NCI-H1105 (cell line): ENCODE data around the gene ZNF254.
"Not testable (repeated sequence)": the region's sequence is repeated elsewhere in the genome, so short reads cannot be mapped to it uniquely, and the experiment has no call there.

Experiments used
- DNase-seq: peaks from one replicate; lab custom pipeline; 2025; lab: John Stamatoyannopoulos, UW

The ZNF254 gene

GRCh38 chr19:24086974-24087595, at the start of gene ZNF254:
Gene ZNF254, plus strand, starts transcription at chr19:24087187. Its CDS starts 121 bp downstream, at chr19:24087308.
- DNase-seq = peak; percentile 85

GRCh38 chr19:24040621-24041020, 46.4 kb upstream of the ZNF254 start:
- no peak for DNase-seq

GRCh38 chr19:24041326-24041725, 45.7 kb upstream of the ZNF254 start:
- DNase-seq = not testable (repeated sequence)

GRCh38 chr19:24046550-24046949, 40.4 kb upstream of the ZNF254 start:
- no peak for DNase-seq

GRCh38 chr19:24048261-24048660, 38.7 kb upstream of the ZNF254 start:
- DNase-seq = no peak

GRCh38 chr19:24049537-24049936, 37.5 kb upstream of the ZNF254 start:
- DNase-seq = no peak

GRCh38 chr19:24051516-24051915, 35.5 kb upstream of the ZNF254 start:
- no peak for DNase-seq

- no peak for DNase-seq
Observed at GRCh38 chr19:24052811-24053210, 34.2 kb upstream of the ZNF254 start.

GRCh38 chr19:24053601-24054000, 33.4 kb upstream of the ZNF254 start:
- no peak for DNase-seq

- no peak for DNase-seq
Observed at GRCh38 chr19:24054044-24054935, 32.7 kb upstream of the ZNF254 start.

GRCh38 chr19:24055548-24055947, 31.4 kb upstream of the ZNF254 start:
- DNase-seq = no peak

GRCh38 chr19:24057144-24057543, 29.8 kb upstream of the ZNF254 start:
- DNase-seq = no peak

GRCh38 chr19:24059563-24060295, 27.3 kb upstream of the ZNF254 start:
- DNase-seq = no peak

- no peak for DNase-seq
Observed at GRCh38 chr19:24060687-24061356, 26.2 kb upstream of the ZNF254 start.

GRCh38 chr19:24062190-24062589, 24.8 kb upstream of the ZNF254 start:
- DNase-seq = no peak

- DNase-seq = no peak
Observed at GRCh38 chr19:24063295-24063694, 23.7 kb upstream of the ZNF254 start.

GRCh38 chr19:24064175-24064574, 22.8 kb upstream of the ZNF254 start:
- no peak for DNase-seq

GRCh38 chr19:24065243-24065642, 21.7 kb upstream of the ZNF254 start:
- DNase-seq = no peak

GRCh38 chr19:24065865-24066604, 21.0 kb upstream of the ZNF254 start:
- no peak for DNase-seq

GRCh38 chr19:24069905-24070657, 16.9 kb upstream of the ZNF254 start:
- no peak for DNase-seq

- DNase-seq = no peak
Observed at GRCh38 chr19:24071078-24071477, 15.9 kb upstream of the ZNF254 start.
